Muscle layer of duodenum (tissue), 2 donors: ENCODE data around the gene NEU4.
"Not testable (repeated sequence)": the region's sequence is repeated elsewhere in the genome, so short reads cannot be mapped to it uniquely, and the experiment has no call there.

ENCODE experiments used
- H3K27ac ChIP-seq: one replicate; pipeline ENCODE4 v1.7.0; 2013; ENCODE audit warnings: mild to moderate bottlenecking, low read length
- H3K27me3 ChIP-seq: one replicate; pipeline ENCODE4 v1.7.0; 2013; ENCODE audit warnings: low read depth, mild to moderate bottlenecking, control low read depth, low read length
- H3K36me3 ChIP-seq, 2 donors: one replicate each; pipeline ENCODE4 v1.7.0; 2013; ENCODE audit warnings: low read length in 2 of 2, control low read depth in 1 of 2, mild to moderate bottlenecking in 1 of 2; ENCODE audit not compliant: insufficient read depth in 2 of 2, control insufficient read depth in 1 of 2
- H3K4me1 ChIP-seq, 2 donors: one replicate each; pipeline ENCODE4 v1.7.0; 2013; ENCODE audit warnings: low read length in 2 of 2, mild to moderate bottlenecking in 2 of 2, control low read depth in 1 of 2, moderate library complexity in 1 of 2; ENCODE audit not compliant: insufficient read depth in 2 of 2, control insufficient read depth in 1 of 2
- H3K4me3 ChIP-seq, 2 donors: one replicate each; pipeline ENCODE4 v1.7.0; 2013; ENCODE audit warnings: low read length in 2 of 2, low read depth in 1 of 2, mild to moderate bottlenecking in 1 of 2
- H3K9me3 ChIP-seq, 2 donors: one replicate each; pipeline ENCODE4 v1.7.0; 2013; ENCODE audit warnings: low read length in 2 of 2, control low read depth in 1 of 2, mild to moderate bottlenecking in 1 of 2; ENCODE audit not compliant: control insufficient read depth in 1 of 2
- donor health status: healthy.

NEU4 gene

GRCh38 chr2:241812730-241813643 is 4.0 kb downstream of the NEU4 start:
- Histone ChIP-seq H3K4me3 (no peak overlapping the region), H3K27ac (no peak overlapping the region)

GRCh38 chr2:241813644-241814392 is 4.8 kb downstream of the NEU4 start:
- H3K27me3 ChIP-seq, result no peaks in the 10 kb centered on the region
- H3K36me3 ChIP-seq, result no peaks in the 10 kb centered on the region
- H3K9me3 ChIP-seq, result no peaks in the 10 kb centered on the region
- no peak overlapping the region for H3K27ac ChIP-seq
- H3K4me1 ChIP-seq, result no peaks in the 10 kb centered on the region
- no peak overlapping the region for H3K4me3 ChIP-seq

More at GRCh38 chr2:241812730-241813643, 4.0 kb downstream of the NEU4 start:
- no peaks in the 10 kb centered on the region for H3K9me3 ChIP-seq
- H3K4me1 ChIP-seq, result no peaks in the 10 kb centered on the region
- no peaks in the 10 kb centered on the region for H3K36me3 ChIP-seq
- H3K27me3 ChIP-seq, result no peaks in the 10 kb centered on the region

- Histone ChIP-seq H3K36me3 (no peaks in the 10 kb centered on the region), H3K4me3 (no peak overlapping the region), H3K9me3 (no peaks in the 10 kb centered on the region), H3K27ac (no peak overlapping the region), H3K4me1 (no peaks in the 10 kb centered on the region), H3K27me3 (no peaks in the 10 kb centered on the region)
Measured at GRCh38 chr2:241814393-241814642, 5.3 kb downstream of the NEU4 start.

GRCh38 chr2:241814643-241815476 is 5.9 kb downstream of the NEU4 start:
- Histone ChIP-seq H3K27me3 (no peaks in the 10 kb centered on the region), H3K36me3 (no peaks in the 10 kb centered on the region), H3K9me3 (no peaks in the 10 kb centered on the region), H3K4me3 (no peak overlapping the region), H3K27ac (no peak overlapping the region), H3K4me1 (no peaks in the 10 kb centered on the region)

- no peaks in the 10 kb centered on the region for H3K4me1 ChIP-seq
- no peaks in the 10 kb centered on the region for H3K9me3 ChIP-seq
- H3K27me3 ChIP-seq, result no peaks in the 10 kb centered on the region
- H3K4me3 ChIP-seq, result no peak overlapping the region
- H3K36me3 ChIP-seq, result no peaks in the 10 kb centered on the region
- no peak overlapping the region for H3K27ac ChIP-seq
Measured at GRCh38 chr2:241815477-241816430, 6.8 kb downstream of the NEU4 start.

GRCh38 chr2:241816431-241817121 is 7.6 kb downstream of the NEU4 start:
- H3K36me3 ChIP-seq, result no peaks in the 10 kb centered on the region
- no peaks in the 10 kb centered on the region for H3K9me3 ChIP-seq
- no peak overlapping the region for H3K4me3 ChIP-seq
- H3K27ac ChIP-seq, result no peak overlapping the region
- H3K4me1 ChIP-seq, result no peaks in the 10 kb centered on the region
- H3K27me3 ChIP-seq, result no peaks in the 10 kb centered on the region

- no peaks in the 10 kb centered on the region for H3K9me3 ChIP-seq
- no peak overlapping the region for H3K4me3 ChIP-seq
- no peak overlapping the region for H3K27ac ChIP-seq
- H3K4me1 ChIP-seq, result no peaks in the 10 kb centered on the region
- H3K36me3 ChIP-seq, result no peaks in the 10 kb centered on the region
- H3K27me3 ChIP-seq, result no peaks in the 10 kb centered on the region
Measured at GRCh38 chr2:241817126-241817820, 8.3 kb downstream of the NEU4 start.

- H3K27ac ChIP-seq, H3K27me3 ChIP-seq, H3K36me3 ChIP-seq, H3K4me3 ChIP-seq, H3K9me3 ChIP-seq, H3K4me1 ChIP-seq: not testable (repeated sequence)
Measured at GRCh38 chr2:241817821-241818215, 8.8 kb downstream of the NEU4 start.

GRCh38 chr2:241818229-241818942 is 9.4 kb downstream of the NEU4 start:
- no peaks in the 10 kb centered on the region for H3K36me3 ChIP-seq
- H3K27me3 ChIP-seq, result no peaks in the 10 kb centered on the region
- H3K4me3 ChIP-seq, result no peak overlapping the region
- no peak overlapping the region for H3K27ac ChIP-seq
- no peaks in the 10 kb centered on the region for H3K4me1 ChIP-seq
- H3K9me3 ChIP-seq, result no peaks in the 10 kb centered on the region
